ENCODE data around the gene MYO1C. TPM values are rescaled to one million over a fixed set of nuclear protein-coding genes. Genes with fewer than 3 reads are reported as not detected.
"Not testable (repeated sequence)": the region's sequence is repeated elsewhere in the genome, so short reads cannot be mapped to it uniquely, and the experiment has no call there.

MYO1C gene
- total RNA-seq, 1 experiment from 2014 or later, result 73.6 TPM

DNA sequence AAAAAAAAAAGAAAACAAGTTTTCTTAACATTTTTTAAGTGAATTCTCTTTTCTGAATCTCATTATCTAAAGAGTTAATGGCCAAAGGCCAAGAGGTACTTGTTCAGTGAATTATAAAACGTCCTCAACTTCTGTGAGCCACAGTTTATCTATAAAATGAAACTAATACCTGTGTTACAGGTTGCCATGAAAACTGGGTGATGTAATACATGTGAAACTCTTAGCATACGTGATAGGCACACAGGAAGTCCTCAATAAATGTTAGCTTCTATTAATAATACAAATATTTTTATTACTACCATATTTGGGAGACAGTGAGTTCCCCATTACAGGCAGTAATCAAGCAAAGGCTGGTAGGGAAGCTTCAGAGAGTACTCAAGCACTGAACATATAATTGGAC is 37.4 kb upstream of the MYO1C start (continued):
- TF ChIP-seq, protein P1, sequence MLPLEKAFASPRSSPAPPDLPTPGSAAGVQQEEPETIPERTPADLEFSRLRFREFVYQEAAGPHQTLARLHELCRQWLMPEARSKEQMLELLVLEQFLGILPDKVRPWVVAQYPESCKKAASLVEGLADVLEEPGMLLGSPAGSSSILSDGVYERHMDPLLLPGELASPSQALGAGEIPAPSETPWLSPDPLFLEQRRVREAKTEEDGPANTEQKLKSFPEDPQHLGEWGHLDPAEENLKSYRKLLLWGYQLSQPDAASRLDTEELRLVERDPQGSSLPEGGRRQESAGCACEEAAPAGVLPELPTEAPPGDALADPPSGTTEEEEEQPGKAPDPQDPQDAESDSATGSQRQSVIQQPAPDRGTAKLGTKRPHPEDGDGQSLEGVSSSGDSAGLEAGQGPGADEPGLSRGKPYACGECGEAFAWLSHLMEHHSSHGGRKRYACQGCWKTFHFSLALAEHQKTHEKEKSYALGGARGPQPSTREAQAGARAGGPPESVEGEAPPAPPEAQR (CRISPR knock-in tag; IDR thresholded peaks at IDR 0.05), result no peak
- no peak for TF ChIP-seq ZNF121 (CRISPR knock-in tag; IDR thresholded peaks at IDR 0.05)
- TF ChIP-seq GABPB1 (CRISPR knock-in tag; IDR thresholded peaks at IDR 0.05), result no peak

DNA sequence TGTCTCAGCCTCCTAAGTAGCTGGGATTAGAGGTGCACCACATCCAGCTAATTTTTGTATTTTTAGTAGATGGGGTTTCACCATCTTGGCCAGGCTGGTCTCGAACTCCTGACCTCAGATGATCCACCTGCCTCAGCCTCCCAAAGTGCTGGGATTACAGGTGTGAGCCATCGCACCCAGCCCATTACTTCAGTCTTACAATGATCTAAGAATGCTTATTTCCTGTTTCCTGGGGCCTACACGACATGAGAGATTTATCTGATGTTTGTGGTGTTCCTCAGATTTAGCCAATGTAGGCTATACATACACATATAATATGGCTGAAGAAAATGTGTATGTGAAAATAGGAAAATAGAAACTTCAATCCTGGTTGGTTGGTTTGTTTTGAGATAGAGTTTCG is 34.4 kb upstream of the MYO1C start:
- peaks cover 26% of the 10 kb centered on the region for H3K36me3 Mint-ChIP-seq
- H3K27me3 Mint-ChIP-seq (ENCODE audit: low read depth); CTCF ChIA-PET; H3K27ac Mint-ChIP-seq; POLR2A ChIA-PET; ATAC-seq; H3K9me3 Mint-ChIP-seq; H3K4me1 Mint-ChIP-seq; DNase-seq (ENCODE audit: low spot score); H3K4me3 Mint-ChIP-seq: not testable (repeated sequence)

DNA sequence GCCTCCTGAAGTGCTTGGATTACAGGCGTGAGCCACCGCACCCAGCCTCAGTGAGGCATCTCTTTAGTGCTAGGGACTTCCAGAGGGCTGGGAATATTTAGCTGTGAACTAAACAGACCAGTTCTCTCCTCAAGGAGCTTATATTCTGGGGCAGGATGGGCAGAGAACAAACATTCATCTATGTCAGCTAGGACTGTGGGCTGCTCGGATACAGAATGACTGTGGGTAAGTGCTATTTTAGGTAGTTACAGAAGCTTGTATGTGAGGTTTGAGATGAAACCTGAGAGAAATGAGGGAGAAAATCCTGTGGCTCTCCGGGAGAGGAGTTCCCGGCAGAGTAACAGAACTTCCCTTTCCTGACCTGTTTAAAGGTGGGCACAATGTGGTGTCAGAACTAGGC is 30.1 kb upstream of the MYO1C start:
- H3K27ac Mint-ChIP-seq, result no peak overlapping the region
- H3K27me3 Mint-ChIP-seq (ENCODE audit: low read depth), result no peaks in the 10 kb centered on the region
- H3K9me3 Mint-ChIP-seq, result no peaks in the 10 kb centered on the region
- no peak for ATAC-seq
- TF ChIP-seq, protein P2, sequence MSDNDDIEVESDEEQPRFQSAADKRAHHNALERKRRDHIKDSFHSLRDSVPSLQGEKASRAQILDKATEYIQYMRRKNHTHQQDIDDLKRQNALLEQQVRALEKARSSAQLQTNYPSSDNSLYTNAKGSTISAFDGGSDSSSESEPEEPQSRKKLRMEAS (CRISPR knock-in tag; IDR thresholded peaks at IDR 0.05), result no peak
- no peak for TF ChIP-seq ZNF219 (CRISPR knock-in tag; IDR thresholded peaks at IDR 0.05; ENCODE audit: borderline replicate concordance)
- no peak for TF ChIP-seq IRF2 (CRISPR knock-in tag; IDR thresholded peaks at IDR 0.05; ENCODE audit: borderline replicate concordance, low read depth)
- TF ChIP-seq ZNF317 (CRISPR knock-in tag; IDR thresholded peaks at IDR 0.05; ENCODE audit: borderline replicate concordance, low read depth), result no peak
- no peak for TF ChIP-seq GABPB1 (CRISPR knock-in tag; IDR thresholded peaks at IDR 0.05)
- TF ChIP-seq FOXP1 (CRISPR knock-in tag; IDR thresholded peaks at IDR 0.05; ENCODE audit: borderline replicate concordance), result no peak
- TF ChIP-seq, protein P3, sequence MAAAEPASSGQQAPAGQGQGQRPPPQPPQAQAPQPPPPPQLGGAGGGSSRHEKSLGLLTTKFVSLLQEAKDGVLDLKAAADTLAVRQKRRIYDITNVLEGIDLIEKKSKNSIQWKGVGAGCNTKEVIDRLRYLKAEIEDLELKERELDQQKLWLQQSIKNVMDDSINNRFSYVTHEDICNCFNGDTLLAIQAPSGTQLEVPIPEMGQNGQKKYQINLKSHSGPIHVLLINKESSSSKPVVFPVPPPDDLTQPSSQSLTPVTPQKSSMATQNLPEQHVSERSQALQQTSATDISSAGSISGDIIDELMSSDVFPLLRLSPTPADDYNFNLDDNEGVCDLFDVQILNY (CRISPR knock-in tag; IDR thresholded peaks at IDR 0.05), result no peak
- no peak for TF ChIP-seq SMAD3 (CRISPR knock-in tag; IDR thresholded peaks at IDR 0.05; ENCODE audit: borderline replicate concordance)
- no peak overlapping the region for H3K4me3 Mint-ChIP-seq
- no peak for DNase-seq (ENCODE audit: low spot score)
- peaks cover 9% of the 10 kb centered on the region; the same call in 1 of the 2 replicates for H3K36me3 Mint-ChIP-seq
- CTCF ChIA-PET, result interaction anchor here (0.8 to 1.2 kb wide), 2 partner anchors 11 to 30 kb away, joined by 3 read pairs; partner anchors contain the start of gene MYO1C
- POLR2A ChIA-PET, result no interaction called here
- H3K4me1 Mint-ChIP-seq, result peaks cover 2% of the 10 kb centered on the region

DNA sequence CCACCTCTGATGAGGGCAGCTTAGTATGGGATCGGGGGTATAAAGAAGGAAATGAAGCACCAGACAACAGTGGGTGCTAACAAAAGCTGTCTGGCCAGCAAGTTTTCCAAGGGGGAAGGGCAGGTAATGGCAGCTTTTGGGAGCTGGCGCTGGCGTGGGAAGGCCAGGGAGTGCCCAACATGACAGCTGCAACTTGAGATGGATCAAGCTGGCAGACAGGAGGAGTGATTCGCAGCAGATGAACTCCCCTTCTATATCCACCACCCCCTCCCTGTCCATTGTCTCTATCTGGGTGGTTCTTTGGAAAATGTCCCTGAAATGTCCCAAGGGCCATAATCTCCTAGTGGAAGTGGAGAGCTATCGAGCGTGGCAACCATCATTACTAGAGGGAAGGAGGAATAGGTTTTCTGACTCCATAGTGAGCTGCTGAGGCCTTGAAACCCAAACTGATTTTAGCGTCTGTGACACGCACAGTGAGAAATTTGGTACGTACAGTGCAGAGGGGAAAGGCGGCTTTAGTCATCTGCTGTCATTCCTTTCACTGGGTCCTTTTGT is 28.7 kb upstream of the MYO1C start:
- no peaks in the 10 kb centered on the region for H3K9me3 Mint-ChIP-seq
- no peak for ATAC-seq
- no peak overlapping the region for H3K4me3 Mint-ChIP-seq
- H3K27ac Mint-ChIP-seq, result peak overlapping the region; percentile 27; the same call in 1 of the 2 replicates
- H3K27me3 Mint-ChIP-seq (ENCODE audit: low read depth), result no peaks in the 10 kb centered on the region
- TF ChIP-seq, protein P4, sequence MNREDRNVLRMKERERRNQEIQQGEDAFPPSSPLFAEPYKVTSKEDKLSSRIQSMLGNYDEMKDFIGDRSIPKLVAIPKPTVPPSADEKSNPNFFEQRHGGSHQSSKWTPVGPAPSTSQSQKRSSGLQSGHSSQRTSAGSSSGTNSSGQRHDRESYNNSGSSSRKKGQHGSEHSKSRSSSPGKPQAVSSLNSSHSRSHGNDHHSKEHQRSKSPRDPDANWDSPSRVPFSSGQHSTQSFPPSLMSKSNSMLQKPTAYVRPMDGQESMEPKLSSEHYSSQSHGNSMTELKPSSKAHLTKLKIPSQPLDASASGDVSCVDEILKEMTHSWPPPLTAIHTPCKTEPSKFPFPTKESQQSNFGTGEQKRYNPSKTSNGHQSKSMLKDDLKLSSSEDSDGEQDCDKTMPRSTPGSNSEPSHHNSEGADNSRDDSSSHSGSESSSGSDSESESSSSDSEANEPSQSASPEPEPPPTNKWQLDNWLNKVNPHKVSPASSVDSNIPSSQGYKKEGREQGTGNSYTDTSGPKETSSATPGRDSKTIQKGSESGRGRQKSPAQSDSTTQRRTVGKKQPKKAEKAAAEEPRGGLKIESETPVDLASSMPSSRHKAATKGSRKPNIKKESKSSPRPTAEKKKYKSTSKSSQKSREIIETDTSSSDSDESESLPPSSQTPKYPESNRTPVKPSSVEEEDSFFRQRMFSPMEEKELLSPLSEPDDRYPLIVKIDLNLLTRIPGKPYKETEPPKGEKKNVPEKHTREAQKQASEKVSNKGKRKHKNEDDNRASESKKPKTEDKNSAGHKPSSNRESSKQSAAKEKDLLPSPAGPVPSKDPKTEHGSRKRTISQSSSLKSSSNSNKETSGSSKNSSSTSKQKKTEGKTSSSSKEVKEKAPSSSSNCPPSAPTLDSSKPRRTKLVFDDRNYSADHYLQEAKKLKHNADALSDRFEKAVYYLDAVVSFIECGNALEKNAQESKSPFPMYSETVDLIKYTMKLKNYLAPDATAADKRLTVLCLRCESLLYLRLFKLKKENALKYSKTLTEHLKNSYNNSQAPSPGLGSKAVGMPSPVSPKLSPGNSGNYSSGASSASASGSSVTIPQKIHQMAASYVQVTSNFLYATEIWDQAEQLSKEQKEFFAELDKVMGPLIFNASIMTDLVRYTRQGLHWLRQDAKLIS (CRISPR knock-in tag; IDR thresholded peaks at IDR 0.05; ENCODE audit: borderline replicate concordance), result no peak
- H3K4me1 Mint-ChIP-seq, result peaks cover 4% of the 10 kb centered on the region
- peaks cover 9% of the 10 kb centered on the region; the same call in 1 of the 2 replicates for H3K36me3 Mint-ChIP-seq
- DNase-seq (ENCODE audit: low spot score), result no peak
- ChIA-PET POLR2A (interaction anchor here (1.1 kb wide), 1 partner anchor 12 kb away, joined by 3 read pairs; no protein-coding TSS in a partner anchor), CTCF (interaction anchor here (0.9 to 1.2 kb wide), 2 partner anchors 12 to 128 kb away, joined by 3 to 4 read pairs; partner anchors contain the start of gene RILP)

Measured in WTC11 (cell line).